Islet of Langerhans (tissue), 1 donor: ENCODE measurements around the gene MACF1.

Experiments used
- FAIRE-seq: peaks from one replicate; lab custom pipeline; 2011; peaks lifted over from hg19 to GRCh38; lab: Jason Lieb, UNC

MACF1 gene

GRCh38 chr1:39360731-39361130 is 156.2 kb downstream of the MACF1 start:
- FAIRE-seq: no peak

- FAIRE-seq: no peak
Measured at GRCh38 chr1:39361446-39361845, 157.0 kb downstream of the MACF1 start.

GRCh38 chr1:39363267-39363666 is 158.8 kb downstream of the MACF1 start:
- FAIRE-seq: no peak

GRCh38 chr1:39368045-39368444 is 163.6 kb downstream of the MACF1 start:
- no peak for FAIRE-seq

- FAIRE-seq: no peak
Measured at GRCh38 chr1:39369565-39369964, 165.1 kb downstream of the MACF1 start.

GRCh38 chr1:39370602-39371001 is 166.1 kb downstream of the MACF1 start:
- FAIRE-seq: no peak

GRCh38 chr1:39372105-39372504 is 167.6 kb downstream of the MACF1 start:
- FAIRE-seq: no peak

- FAIRE-seq: no peak
Measured at GRCh38 chr1:39376656-39377055, 172.2 kb downstream of the MACF1 start.

GRCh38 chr1:39378377-39378776 is 173.9 kb downstream of the MACF1 start:
- FAIRE-seq: no peak

- no peak for FAIRE-seq
Measured at GRCh38 chr1:39379187-39379586, 174.7 kb downstream of the MACF1 start.

- no peak for FAIRE-seq
Measured at GRCh38 chr1:39380036-39380435, 175.5 kb downstream of the MACF1 start.

GRCh38 chr1:39381839-39382238 is 177.3 kb downstream of the MACF1 start:
- FAIRE-seq: no peak

- no peak for FAIRE-seq
Measured at GRCh38 chr1:39384305-39384704, 179.8 kb downstream of the MACF1 start.

GRCh38 chr1:39385067-39385988 is 180.8 kb downstream of the MACF1 start:
- no peak for FAIRE-seq

GRCh38 chr1:39386997-39387396 is 182.5 kb downstream of the MACF1 start:
- FAIRE-seq: no peak

GRCh38 chr1:39387452-39387851 is 183.0 kb downstream of the MACF1 start:
- FAIRE-seq: no peak

- FAIRE-seq: peak; percentile 70
Measured at GRCh38 chr1:39391691-39392679, 187.5 kb downstream of the MACF1 start.

- FAIRE-seq: no peak
Measured at GRCh38 chr1:39392851-39393573, 188.5 kb downstream of the MACF1 start.

- no peak for FAIRE-seq
Measured at GRCh38 chr1:39393645-39394044, 189.2 kb downstream of the MACF1 start.

GRCh38 chr1:39394059-39394458 is 189.6 kb downstream of the MACF1 start:
- FAIRE-seq: no peak

- peak; percentile 79 for FAIRE-seq
Measured at GRCh38 chr1:39394598-39394997, 190.1 kb downstream of the MACF1 start.

- FAIRE-seq: no peak
Measured at GRCh38 chr1:39395357-39395831, 190.9 kb downstream of the MACF1 start.
